IPS-15b (cell line): Measurements from ENCODE around the gene HMCN2.
"Not testable (repeated sequence)": the region's sequence is repeated elsewhere in the genome, so short reads cannot be mapped to it uniquely, and the experiment has no call there.

Source experiments
- H3K27me3 ChIP-seq: one replicate; pipeline ENCODE4 v1.6.1; 2013; ENCODE audit warnings: low read length; ENCODE audit not compliant: control insufficient read depth, insufficient read depth
- H3K36me3 ChIP-seq: one replicate; pipeline ENCODE4 v1.6.1; 2013; ENCODE audit warnings: low read length; ENCODE audit not compliant: control insufficient read depth, insufficient read depth
- H3K4me1 ChIP-seq: one replicate; pipeline ENCODE4 v1.6.1; 2013; ENCODE audit warnings: mild to moderate bottlenecking, low read length; ENCODE audit not compliant: control insufficient read depth, insufficient read depth
- H3K4me3 ChIP-seq: one replicate; pipeline ENCODE4 v1.5.1; 2013; ENCODE audit warnings: low read depth, low read length
- H3K9ac ChIP-seq: one replicate; pipeline ENCODE4 v1.6.1; 2013; ENCODE audit warnings: low read depth, mild to moderate bottlenecking, low read length
- H3K9me3 ChIP-seq: one replicate; pipeline ENCODE4 v1.6.1; 2013; ENCODE audit warnings: mild to moderate bottlenecking, low read length; ENCODE audit not compliant: control insufficient read depth, insufficient read depth

Gene HMCN2

GRCh38 chr9:130401742-130402141, 136.2 kb downstream of the HMCN2 start:
- H3K36me3 ChIP-seq, H3K27me3 ChIP-seq, H3K9ac ChIP-seq, H3K9me3 ChIP-seq, H3K4me3 ChIP-seq, H3K4me1 ChIP-seq: not testable (repeated sequence)

DNA sequence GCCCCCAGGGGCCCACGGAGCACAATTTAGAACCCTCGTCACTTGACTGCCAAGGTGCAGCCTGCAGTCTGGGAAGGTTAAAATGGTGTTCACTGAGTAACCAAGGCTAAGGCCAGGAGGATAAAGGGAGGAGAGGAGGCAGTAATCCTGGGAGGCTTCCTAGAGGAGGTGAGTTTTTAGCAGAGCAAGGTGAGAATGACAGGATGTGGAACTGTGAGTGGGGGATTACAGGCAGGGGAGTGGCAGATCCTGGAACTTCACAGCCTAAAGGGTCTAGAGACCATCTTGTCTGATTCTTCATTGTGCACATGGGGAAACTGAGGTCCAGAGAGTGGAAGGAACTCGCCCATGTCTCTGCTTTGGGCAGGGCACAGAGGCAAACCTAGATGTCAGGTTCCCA, 136.7 kb downstream of the HMCN2 start:
- H3K9ac ChIP-seq, result no peak overlapping the region
- H3K4me1 ChIP-seq, result no peaks in the 10 kb centered on the region
- H3K36me3 ChIP-seq, result no peaks in the 10 kb centered on the region
- H3K27me3 ChIP-seq, result no peaks in the 10 kb centered on the region
- no peaks in the 10 kb centered on the region for H3K9me3 ChIP-seq
- H3K4me3 ChIP-seq, result no peak overlapping the region

DNA sequence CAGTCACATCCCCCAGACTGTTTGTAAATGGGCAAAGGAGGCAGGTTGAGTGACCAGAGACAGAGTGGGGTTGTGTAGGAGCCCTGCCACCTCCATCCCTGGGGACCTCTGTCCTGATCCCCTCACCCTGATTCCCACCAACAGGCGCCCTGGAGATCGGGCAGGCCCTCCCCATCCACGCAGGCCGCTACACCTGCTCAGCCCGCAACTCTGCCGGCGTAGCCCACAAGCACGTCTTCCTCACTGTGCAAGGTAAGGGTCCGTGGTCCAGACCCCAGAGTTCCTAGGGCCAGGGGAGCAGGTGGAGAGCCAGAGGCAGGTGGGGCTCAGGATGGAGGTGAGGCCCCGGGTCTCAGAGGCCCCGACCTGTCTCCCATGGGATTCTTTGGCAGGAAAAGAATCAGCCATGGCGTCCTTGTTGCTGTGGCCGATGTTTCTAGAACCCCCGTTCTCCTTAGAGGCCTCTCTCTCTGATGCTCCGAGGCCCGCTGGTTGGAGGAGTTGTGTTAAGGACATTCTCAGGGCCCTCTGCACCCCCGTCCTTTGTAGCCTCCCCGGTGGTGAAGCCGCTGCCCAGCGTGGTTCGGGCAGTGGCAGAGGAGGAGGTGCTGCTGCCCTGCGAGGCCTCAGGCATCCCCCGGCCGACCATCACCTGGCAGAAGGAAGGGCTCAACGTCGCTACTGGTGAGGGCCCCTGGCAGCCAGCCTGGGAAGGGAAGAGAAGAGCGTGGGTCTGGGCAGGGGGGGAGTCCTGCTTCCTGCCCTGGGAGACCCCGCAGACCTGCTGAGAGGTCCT, 137.3 kb downstream of the HMCN2 start:
- Histone ChIP-seq H3K9ac (no peak overlapping the region), H3K4me1 (no peaks in the 10 kb centered on the region), H3K27me3 (no peaks in the 10 kb centered on the region), H3K36me3 (no peaks in the 10 kb centered on the region), H3K9me3 (no peaks in the 10 kb centered on the region), H3K4me3 (no peak overlapping the region)

DNA sequence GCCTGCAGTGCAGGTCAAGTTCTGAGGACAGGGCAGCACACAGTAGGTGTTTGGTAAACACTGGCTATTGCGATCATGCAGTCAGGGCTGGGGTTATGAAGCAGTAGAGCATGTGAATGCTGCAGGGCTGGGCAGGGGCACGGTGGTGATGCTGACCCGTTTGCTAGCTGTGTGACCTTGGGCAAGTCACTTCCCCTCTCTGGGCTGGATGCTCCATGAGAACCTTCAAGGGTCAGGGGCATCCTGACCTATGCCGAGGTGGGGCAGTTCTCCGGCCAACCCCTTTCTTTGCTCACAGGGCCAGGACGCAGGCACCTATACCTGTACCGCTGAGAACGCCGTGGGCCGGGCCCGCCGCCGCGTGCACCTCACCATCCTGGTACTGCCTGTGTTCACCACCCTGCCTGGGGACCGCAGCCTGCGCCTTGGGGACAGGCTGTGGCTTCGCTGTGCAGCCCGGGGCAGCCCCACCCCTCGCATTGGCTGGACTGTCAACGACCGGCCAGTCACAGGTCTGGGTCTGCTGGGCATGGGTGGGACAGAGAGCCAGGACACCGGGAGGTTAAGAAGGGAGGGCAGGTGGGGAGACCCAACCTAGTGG, 140.2 kb downstream of the HMCN2 start:
- Histone ChIP-seq H3K4me1 (no peaks in the 10 kb centered on the region), H3K9me3 (no peaks in the 10 kb centered on the region), H3K4me3 (no peak overlapping the region), H3K9ac (no peak overlapping the region), H3K27me3 (no peaks in the 10 kb centered on the region), H3K36me3 (no peaks in the 10 kb centered on the region)

DNA sequence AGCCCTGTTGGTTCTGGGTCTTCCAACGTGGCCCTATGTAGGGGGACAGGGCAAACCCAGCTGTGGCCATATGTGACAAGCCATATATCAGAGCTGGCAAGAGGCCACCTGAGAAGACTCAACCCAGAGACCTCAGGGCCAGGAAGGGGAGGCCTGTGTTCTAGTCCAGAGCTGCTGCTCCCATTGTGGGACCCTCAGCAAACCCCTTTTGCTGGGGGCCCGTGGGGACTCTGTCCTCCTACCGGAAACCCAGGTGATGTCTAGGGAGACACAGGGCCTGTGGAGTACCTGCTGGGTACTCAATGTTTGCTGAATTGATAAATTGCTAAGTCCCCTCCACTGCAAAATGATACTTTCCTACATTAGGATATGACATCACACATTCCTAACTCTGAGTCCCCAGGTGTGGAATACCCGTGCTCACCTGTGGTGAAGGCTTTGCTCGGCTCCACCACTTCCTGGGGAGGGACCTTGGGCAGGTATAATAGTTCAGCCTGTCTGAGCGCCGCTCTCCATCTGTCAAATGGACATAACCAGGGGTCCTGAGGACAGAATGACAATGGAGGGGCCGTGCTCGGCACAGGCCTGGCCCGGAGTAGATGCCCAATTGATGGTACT, 140.8 kb downstream of the HMCN2 start:
- Histone ChIP-seq H3K9ac (no peak overlapping the region), H3K4me1 (no peaks in the 10 kb centered on the region), H3K36me3 (no peaks in the 10 kb centered on the region), H3K27me3 (no peaks in the 10 kb centered on the region), H3K9me3 (no peaks in the 10 kb centered on the region), H3K4me3 (no peak overlapping the region)

DNA sequence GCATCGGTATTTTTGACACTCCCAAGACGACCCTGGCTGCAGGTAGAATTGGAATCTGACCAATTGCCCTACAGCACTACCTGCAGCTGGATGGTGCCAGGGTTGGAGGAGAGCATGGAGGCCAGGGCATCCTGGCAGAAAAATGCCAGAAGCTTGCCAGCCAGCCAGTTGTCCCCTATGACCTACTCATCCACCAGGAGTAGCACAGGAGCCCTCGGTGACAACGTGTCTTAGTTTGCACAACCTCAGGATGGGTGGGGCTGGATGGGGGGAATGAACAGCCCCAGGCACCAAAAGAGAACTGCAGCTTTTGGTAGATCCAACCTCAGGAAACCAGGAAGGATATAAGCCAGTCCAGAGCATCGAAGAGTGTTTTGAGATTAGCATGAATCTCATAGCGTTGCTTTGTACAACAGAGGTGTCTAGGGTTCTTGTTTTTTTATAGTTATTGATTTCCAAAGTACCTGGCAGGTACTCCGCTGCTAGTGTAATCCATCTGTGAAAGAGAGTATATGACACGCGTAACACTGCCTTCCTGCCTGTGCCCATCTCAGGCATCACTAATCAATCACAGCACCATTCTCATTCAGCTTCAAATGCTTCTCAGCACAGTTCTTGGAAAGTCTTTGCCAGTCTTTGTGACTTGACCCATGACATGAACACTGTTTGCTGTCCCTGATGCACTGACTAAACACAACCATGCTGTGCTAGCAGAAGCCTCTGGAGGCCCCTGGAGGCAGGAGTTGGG, 142.5 kb downstream of the HMCN2 start:
- no peaks in the 10 kb centered on the region for H3K9me3 ChIP-seq
- no peaks in the 10 kb centered on the region for H3K4me1 ChIP-seq
- no peaks in the 10 kb centered on the region for H3K36me3 ChIP-seq
- H3K4me3 ChIP-seq, result no peak overlapping the region
- no peaks in the 10 kb centered on the region for H3K27me3 ChIP-seq
- no peak overlapping the region for H3K9ac ChIP-seq

DNA sequence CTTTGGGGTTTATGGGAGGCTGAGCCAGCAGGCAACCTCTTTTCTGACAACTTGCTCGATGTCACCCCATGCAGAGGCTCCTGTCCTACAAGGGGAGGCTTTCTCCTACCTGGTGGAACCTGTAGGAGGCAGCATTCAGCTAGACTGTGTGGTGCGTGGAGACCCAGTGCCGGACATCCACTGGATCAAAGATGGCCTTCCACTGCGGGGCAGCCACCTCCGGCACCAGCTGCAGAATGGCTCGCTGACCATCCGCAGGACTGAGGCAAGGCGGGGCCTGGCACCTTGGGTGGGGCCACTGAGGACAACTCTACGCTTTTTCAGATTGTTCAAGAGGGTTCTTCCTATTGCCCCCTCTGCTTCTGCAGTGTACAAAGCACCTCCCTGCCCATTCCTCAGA, 143.1 kb downstream of the HMCN2 start:
- Histone ChIP-seq H3K36me3 (no peaks in the 10 kb centered on the region), H3K9ac (no peak overlapping the region), H3K9me3 (no peaks in the 10 kb centered on the region), H3K4me3 (no peak overlapping the region), H3K27me3 (no peaks in the 10 kb centered on the region), H3K4me1 (no peaks in the 10 kb centered on the region)

- Histone ChIP-seq H3K36me3 (no peaks in the 10 kb centered on the region), H3K4me3 (no peak overlapping the region), H3K27me3 (no peaks in the 10 kb centered on the region), H3K9me3 (no peaks in the 10 kb centered on the region), H3K4me1 (no peaks in the 10 kb centered on the region), H3K9ac (no peak overlapping the region)
These were observed 143.7 kb downstream of the HMCN2 start for GRCh38 chr9:130409246-130409645.

DNA sequence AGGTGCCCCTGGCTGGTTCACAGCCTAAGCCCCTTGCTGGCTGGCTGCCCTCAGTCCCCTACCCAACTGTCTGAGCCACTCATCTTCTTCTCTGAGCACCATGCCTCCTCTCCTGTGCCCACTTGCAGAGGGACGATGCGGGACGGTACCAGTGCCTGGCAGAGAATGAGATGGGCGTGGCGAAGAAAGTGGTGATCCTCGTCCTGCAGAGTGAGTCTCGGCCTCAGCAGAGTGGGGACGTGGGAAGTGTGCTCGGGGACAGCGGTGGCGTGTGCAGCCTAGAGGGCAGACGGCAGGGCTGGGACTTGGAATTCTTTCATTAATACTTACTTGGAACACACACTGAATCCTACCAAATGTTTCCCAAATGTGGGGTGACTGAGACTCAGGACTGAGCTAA, 144.9 kb downstream of the HMCN2 start:
- H3K4me1 ChIP-seq, result no peaks in the 10 kb centered on the region
- H3K9ac ChIP-seq, result no peak overlapping the region
- H3K9me3 ChIP-seq, result no peaks in the 10 kb centered on the region
- no peaks in the 10 kb centered on the region for H3K36me3 ChIP-seq
- H3K4me3 ChIP-seq, result no peak overlapping the region
- H3K27me3 ChIP-seq, result no peaks in the 10 kb centered on the region

- Histone ChIP-seq H3K4me1 (no peaks in the 10 kb centered on the region), H3K36me3 (no peaks in the 10 kb centered on the region), H3K9ac (no peak overlapping the region), H3K9me3 (no peaks in the 10 kb centered on the region), H3K4me3 (no peak overlapping the region), H3K27me3 (no peaks in the 10 kb centered on the region)
These were observed 146.0 kb downstream of the HMCN2 start for GRCh38 chr9:130411566-130411915.

- Histone ChIP-seq H3K9me3 (no peaks in the 10 kb centered on the region), H3K4me3 (no peak overlapping the region), H3K27me3 (no peaks in the 10 kb centered on the region), H3K9ac (no peak overlapping the region), H3K4me1 (no peaks in the 10 kb centered on the region), H3K36me3 (no peaks in the 10 kb centered on the region)
These were observed 148.6 kb downstream of the HMCN2 start for GRCh38 chr9:130414081-130414731.
